HG03045 (cell line): ENCODE data around the gene NFYC.
A peak's percentile ranks its signal among the peaks of the same experiment; 100 is the strongest.
"Not testable (repeated sequence)": the region's sequence is repeated elsewhere in the genome, so short reads cannot be mapped to it uniquely, and the experiment has no call there.

Source experiments
- ATAC-seq: cut with Tn5 transposase; IDR thresholded peaks from one replicate; pipeline ENCODE4 v1.9.1; 2021; ENCODE audit warnings: mild to moderate bottlenecking, moderate library complexity; ENCODE audit not compliant: unreplicated experiment

Gene NFYC

DNA sequence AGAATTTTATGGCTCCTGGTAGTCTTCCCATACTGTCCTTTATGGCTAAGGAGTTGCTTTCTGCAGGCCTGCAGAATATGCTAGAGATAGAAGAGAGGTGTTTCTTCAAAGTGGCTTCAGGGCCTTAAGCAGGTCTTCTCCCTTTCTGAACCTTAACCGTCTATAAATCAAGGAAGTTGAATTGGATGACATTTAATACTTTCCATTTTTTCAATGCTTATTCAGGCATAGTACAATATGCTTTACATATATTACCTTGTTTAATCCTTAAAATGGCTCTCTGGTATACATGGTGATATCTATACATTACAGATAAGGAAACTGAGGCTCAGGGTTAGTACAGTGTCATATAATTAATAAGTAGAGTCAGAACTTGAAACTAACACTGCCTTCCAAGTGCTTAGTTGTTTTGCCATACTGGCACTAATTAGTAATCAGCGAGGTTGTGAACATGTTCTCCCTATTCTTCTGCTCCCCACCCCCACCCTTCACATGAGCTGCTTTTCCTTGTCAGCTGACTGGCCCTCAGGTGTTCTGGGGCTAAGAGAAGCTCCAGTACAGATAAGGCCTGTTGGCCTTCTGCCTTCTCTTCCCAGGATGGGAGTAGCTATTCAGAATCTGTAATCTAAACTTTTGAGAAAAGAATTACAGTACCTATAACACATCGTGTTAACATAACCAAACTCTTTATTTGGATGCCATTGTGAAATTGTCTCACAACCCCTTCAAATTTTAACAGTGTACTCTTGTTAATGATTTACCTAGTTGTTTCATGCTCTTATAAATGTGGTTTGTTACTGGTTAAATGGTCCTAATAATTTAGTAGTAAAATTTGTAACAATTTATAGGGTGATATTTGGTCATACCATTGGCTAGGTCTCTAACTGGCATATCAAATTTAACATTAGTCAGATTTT is 13.6 kb downstream of the NFYC start:
- ATAC-seq = no peak

DNA sequence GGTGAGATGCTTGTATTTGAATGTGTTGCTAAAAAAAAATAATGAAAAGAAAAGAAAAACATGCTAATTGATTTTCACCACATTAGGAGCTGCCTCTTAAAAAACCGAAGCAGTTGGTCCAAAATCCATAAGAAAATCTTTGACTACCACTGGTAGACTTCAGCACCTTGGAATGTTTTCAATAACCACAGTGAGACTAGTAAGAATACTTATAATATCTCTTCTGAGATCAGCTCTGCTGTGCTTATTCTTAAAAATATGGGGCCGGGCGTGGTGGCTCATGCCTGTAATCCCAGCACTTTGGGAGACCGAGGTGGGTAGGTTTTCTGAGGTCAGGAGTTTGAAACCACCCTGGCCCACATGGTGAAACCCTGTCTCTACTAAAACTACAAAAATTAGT is 15.1 kb downstream of the NFYC start:
- ATAC-seq = no peak

GRCh38 chr1:40708750-40709099 is 17.2 kb downstream of the NFYC start:
- peak; percentile 67 for ATAC-seq

- peak; percentile 92 for ATAC-seq
These were observed 17.7 kb downstream of the NFYC start for GRCh38 chr1:40709100-40709801.

- no peak for ATAC-seq
These were observed 18.3 kb downstream of the NFYC start for GRCh38 chr1:40709802-40710278.

DNA sequence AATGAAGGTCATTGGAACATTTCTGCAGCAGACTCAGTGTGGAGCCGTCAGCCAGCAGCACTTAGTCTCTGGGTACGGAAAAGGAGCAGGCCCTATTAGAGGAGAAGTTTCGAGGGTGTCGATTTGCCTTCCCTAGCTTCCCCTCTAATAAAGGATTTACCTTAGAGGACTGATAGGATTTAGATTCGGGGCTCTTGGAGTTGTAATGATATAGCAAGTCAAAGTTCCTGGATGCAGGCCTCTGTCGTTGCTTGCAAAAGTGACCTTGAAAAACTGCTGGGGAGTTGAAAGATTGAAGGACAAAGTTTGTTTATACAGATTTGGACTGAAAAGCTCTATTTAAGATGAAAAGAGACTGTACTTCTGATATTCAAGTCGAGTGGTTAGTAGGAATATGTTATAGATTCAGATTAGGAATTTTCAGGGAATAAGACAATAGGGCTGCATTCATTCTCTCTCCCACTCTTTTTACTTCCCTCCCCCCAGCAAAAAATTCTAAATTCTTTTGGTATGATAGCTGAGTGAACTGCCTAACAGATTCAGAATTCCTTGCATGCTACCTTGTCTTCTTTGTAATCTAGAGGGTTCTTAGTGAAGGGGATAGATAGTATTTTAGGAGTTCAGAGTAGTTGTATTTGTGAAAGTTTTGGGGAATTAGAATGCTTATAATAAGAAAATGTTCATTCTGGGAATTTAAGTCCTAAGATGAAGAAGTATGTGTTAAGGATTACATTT is 19.2 kb downstream of the NFYC start:
- ATAC-seq = no peak

GRCh38 chr1:40711465-40712404 is 20.2 kb downstream of the NFYC start:
- no peak for ATAC-seq

DNA sequence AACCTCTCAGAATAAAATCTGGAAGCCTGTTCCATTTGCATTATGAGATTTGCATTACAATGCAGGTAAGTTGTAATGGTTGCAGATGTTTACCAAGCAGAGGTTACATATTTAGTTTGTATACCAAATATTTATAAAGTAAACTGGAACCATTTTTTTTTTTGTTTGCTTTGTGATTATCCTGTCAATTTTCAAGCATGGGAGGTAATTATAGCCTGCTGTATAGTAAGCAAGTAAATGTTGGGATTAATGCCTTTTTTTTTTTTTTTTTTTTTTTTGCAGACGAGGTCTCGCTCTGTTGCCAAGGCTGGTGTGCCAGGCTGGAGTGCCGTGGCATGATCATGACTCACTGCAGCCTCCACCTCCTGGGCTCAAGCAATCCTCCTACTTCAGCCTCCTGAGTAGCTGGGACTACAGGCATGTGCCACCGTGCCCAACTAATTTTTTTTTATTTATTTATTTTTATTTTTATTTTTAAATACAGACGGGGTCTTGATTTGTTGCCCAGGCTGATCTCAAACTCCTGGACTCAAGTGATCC is 21.0 kb downstream of the NFYC start:
- no peak for ATAC-seq

DNA sequence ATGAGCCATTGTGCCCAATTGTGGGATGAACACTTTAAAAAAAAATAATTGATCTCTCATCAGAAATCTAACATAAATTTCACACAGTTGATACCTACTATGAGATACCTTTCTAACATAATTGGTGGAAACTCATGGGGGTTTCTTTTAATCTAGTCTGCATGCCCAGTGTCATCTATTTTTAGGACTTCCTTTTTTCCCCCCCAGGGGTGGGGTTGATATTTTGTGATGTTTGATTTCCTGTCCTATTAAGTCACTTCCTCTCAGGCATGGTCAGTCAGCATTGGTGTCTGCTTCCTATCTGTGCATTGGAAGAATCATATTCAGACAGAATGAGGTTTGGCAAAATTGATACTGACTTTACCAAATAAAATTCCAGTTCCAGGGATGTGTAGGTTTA is 21.5 kb downstream of the NFYC start:
- ATAC-seq = no peak

DNA sequence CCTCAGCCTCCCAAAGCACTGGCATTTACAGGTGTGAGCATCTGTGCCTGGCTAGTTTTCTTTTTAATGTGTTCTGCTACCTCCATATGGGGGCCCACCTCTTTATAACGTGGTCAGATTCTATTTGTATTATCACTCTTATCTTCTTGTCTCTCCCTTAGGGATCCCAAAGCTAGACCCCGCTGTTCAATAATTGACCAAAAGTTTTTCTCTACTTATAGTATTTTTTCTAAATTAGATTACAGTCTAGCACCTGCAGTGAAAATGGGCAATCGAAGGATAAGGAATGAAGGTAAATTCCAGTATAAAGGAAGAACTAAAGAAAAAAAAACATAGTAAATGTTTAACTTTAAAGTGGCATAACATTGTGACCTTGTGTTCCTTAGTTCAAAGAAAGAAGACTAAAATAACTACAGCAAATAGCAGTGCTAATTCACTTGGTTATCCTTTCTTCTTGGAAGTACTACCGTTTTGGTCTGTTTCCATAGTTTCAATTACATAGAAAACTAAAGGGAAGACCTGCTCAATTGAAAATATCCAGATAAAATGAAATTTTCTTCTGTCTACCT is 24.1 kb downstream of the NFYC start:
- no peak for ATAC-seq

DNA sequence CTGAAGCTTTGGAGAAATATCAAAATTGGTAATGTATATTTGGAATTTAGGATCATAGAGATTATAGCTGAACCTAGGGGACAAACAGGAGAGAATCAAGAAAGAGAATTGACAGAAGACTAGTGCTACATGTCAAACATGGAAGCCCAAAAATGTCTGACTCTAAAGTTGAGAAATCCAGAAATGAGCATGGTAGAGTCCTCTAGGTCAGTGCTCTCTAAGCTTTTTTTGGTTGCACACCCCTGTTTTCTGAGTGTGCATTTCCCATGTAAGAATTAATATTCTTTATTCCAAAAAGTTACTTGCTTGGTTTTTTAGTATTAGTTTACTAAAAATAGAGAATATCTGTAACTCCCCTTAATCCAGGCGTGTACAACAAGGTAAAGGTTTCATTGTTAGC is 25.6 kb downstream of the NFYC start:
- ATAC-seq = no peak

- no peak for ATAC-seq
These were observed 26.5 kb downstream of the NFYC start for GRCh38 chr1:40717955-40718354.

DNA sequence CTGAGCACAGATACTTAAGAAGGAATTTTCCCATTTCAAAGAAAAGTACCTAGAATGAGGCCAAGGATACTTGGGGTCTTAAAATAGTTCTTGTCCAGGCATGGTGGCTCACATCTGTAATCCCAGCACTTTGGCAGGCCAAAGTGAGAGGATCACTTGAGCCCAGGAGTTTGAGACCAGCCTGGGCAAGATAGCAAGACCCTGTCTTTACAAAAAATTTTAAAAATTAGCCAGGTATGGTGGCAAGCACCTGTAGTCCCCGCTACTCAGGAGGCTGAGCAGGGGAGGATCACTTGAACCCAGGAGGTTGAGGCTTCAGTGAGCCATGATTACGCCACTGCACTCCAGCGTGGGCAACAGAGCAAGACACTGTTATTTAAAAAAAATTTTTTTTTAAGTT is 29.0 kb downstream of the NFYC start:
- no peak for ATAC-seq

GRCh38 chr1:40722622-40723021 is 31.1 kb downstream of the NFYC start:
- ATAC-seq = no peak

- ATAC-seq = no peak
These were observed 31.9 kb downstream of the NFYC start for GRCh38 chr1:40723196-40723955.

DNA sequence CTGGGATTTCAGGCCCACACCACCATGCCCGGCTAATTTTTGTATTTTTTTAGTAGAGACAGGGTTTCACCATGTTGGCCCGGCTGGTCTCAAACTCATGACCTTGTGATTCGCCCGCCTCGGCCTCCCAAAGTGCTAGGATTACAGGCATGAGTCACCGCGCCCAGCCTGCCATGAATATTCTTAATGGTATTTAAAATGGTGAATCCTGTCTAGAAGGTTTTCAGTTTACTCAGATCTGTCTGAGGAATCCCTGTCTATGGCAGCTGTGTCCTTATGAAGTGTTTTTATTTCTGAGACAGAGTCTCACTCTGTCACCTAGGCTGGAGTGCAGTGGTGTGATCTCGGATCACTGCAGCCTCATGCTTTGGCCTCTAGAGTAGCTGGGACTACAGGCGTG is 36.2 kb downstream of the NFYC start:
- not testable (repeated sequence) for ATAC-seq

GRCh38 chr1:40729316-40729862 is 37.9 kb downstream of the NFYC start:
- ATAC-seq = not testable (repeated sequence)

DNA sequence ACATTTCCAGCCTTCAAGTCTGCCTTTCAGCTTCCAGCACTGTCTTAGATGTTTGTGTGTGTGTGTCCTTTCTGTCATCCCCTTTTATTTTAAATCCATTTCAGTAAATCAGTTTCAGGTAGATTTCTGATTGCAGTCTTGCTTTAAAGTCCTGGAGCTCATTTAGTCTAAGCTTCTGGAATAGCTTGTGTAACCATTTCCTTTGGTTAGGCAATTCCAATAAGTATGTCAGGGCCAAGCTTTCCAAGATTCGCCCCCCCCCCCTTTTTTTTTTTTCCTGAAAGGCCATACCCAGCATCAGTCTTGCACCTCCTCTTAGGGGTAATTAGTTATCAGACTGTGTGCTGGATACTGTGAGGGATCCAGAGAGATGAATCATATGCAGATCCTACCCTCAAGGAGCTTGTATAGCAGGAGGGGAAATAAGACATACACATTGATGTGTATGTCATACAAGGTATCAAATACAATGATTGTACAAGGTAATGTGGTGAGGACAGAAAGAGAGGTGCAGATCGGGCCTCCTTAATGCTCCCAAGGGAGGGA is 41.3 kb downstream of the NFYC start:
- no peak for ATAC-seq
